ENCODE results near the gene CDH5.

DNA sequence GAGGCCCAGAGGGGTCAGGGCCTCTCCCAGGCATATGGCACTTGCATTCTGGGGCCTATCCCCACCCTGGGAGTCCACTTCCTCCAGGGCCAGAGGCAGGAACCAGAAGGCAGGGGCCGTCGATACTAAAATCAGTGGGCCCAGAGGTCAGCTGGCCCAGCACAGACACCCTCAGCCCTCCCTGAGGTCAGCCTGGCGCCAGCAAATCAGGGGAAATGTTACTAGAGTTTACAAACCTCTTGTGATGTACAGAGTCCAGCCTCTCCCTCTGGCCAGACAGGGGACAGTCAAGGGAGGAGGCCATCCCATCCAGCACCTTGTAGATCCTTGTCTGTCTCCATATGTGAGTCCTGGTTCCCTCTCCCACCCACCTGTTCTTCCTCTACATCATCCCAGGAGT, 10.8 kb downstream of the CDH5 start:
- TF ChIP-seq, protein P1, sequence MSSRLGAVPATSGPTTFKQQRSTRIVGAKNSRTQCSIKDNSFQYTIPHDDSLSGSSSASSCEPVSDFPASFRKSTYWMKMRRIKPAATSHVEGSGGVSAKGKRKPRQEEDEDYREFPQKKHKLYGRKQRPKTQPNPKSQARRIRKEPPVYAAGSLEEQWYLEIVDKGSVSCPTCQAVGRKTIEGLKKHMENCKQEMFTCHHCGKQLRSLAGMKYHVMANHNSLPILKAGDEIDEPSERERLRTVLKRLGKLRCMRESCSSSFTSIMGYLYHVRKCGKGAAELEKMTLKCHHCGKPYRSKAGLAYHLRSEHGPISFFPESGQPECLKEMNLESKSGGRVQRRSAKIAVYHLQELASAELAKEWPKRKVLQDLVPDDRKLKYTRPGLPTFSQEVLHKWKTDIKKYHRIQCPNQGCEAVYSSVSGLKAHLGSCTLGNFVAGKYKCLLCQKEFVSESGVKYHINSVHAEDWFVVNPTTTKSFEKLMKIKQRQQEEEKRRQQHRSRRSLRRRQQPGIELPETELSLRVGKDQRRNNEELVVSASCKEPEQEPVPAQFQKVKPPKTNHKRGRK (CRISPR knock-in tag; IDR thresholded peaks at IDR 0.05; ENCODE audit: borderline replicate concordance), result no peak
- TF ChIP-seq, protein P2, sequence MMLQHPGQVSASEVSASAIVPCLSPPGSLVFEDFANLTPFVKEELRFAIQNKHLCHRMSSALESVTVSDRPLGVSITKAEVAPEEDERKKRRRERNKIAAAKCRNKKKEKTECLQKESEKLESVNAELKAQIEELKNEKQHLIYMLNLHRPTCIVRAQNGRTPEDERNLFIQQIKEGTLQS (CRISPR knock-in tag; conservative IDR thresholded peaks at IDR 0.05), result no peak
- TF ChIP-seq, protein P3, sequence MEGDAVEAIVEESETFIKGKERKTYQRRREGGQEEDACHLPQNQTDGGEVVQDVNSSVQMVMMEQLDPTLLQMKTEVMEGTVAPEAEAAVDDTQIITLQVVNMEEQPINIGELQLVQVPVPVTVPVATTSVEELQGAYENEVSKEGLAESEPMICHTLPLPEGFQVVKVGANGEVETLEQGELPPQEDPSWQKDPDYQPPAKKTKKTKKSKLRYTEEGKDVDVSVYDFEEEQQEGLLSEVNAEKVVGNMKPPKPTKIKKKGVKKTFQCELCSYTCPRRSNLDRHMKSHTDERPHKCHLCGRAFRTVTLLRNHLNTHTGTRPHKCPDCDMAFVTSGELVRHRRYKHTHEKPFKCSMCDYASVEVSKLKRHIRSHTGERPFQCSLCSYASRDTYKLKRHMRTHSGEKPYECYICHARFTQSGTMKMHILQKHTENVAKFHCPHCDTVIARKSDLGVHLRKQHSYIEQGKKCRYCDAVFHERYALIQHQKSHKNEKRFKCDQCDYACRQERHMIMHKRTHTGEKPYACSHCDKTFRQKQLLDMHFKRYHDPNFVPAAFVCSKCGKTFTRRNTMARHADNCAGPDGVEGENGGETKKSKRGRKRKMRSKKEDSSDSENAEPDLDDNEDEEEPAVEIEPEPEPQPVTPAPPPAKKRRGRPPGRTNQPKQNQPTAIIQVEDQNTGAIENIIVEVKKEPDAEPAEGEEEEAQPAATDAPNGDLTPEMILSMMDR (IDR thresholded peaks at IDR 0.05), result no peak
- no peak for TF ChIP-seq FOXP1 (CRISPR knock-in tag; IDR thresholded peaks at IDR 0.05; ENCODE audit: borderline replicate concordance)
- TF ChIP-seq JUN (CRISPR knock-in tag; IDR thresholded peaks at IDR 0.05), result no peak
- TF ChIP-seq, protein P4, sequence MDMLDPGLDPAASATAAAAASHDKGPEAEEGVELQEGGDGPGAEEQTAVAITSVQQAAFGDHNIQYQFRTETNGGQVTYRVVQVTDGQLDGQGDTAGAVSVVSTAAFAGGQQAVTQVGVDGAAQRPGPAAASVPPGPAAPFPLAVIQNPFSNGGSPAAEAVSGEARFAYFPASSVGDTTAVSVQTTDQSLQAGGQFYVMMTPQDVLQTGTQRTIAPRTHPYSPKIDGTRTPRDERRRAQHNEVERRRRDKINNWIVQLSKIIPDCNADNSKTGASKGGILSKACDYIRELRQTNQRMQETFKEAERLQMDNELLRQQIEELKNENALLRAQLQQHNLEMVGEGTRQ (CRISPR knock-in tag; IDR thresholded peaks at IDR 0.05), result no peak
- no peak for TF ChIP-seq ELF4 (CRISPR knock-in tag; IDR thresholded peaks at IDR 0.05; ENCODE audit: low read depth)
- no peak for TF ChIP-seq FOXK1 (CRISPR knock-in tag; IDR thresholded peaks at IDR 0.05)
- no peak for TF ChIP-seq TCF7 (CRISPR knock-in tag; IDR thresholded peaks at IDR 0.05; ENCODE audit: low read depth)
- no peak for TF ChIP-seq SMAD4 (CRISPR knock-in tag; IDR thresholded peaks at IDR 0.05)
- no peak for TF ChIP-seq ZNF416 (CRISPR knock-in tag; IDR thresholded peaks at IDR 0.05)

Measured in WTC11 (cell line).